Activated CD8-positive, alpha-beta memory T cell treated with anti-CD3 and anti-CD28 coated beads, Interleukin-2, amount 10 ng/mL, durations not matched to agents 7 days and 5 days (primary cell): Measurements from ENCODE around the gene CBR1. TPM values are rescaled to one million over a fixed set of nuclear protein-coding genes. Genes with fewer than 3 reads are reported as not detected.
"Not testable (repeated sequence)": the region's sequence is repeated elsewhere in the genome, so short reads cannot be mapped to it uniquely, and the experiment has no call there.

Source experiments
- ATAC-seq: fragments of 150-1000 bp; cut with Tn5 transposase; one replicate; pipeline ENCODE4 v1.10.0; 2021; ENCODE audit warnings: moderate library complexity
- CTCF ChIA-PET: fragments of 350-600 bp; sonication (Branson Sonifier 250); formaldehyde crosslinking; loops from one replicate; lab custom pipeline; 2021; ENCODE audit warnings: antibody characterized with exemption; lab: Charles Lee
- DNase-seq: peaks from one replicate; pipeline ENCODE4 v3.0.0-alpha.2; 2020
- H3K27ac Mint-ChIP-seq: one replicate; pipeline ENCODE4 v1.8.0; 2021; ENCODE audit warnings: mild to moderate bottlenecking, mixed read lengths
- H3K27me3 Mint-ChIP-seq: one replicate; pipeline ENCODE4 v1.8.0; 2021; ENCODE audit warnings: mixed read lengths
- H3K36me3 Mint-ChIP-seq: one replicate; pipeline ENCODE4 v1.8.0; 2021; ENCODE audit warnings: mild to moderate bottlenecking, mixed read lengths
- H3K4me1 Mint-ChIP-seq: one replicate; pipeline ENCODE4 v1.8.0; 2021; ENCODE audit warnings: mixed read lengths
- H3K4me3 Mint-ChIP-seq: one replicate; pipeline ENCODE4 v1.8.0; 2021; ENCODE audit warnings: mild to moderate bottlenecking, moderate library complexity, mixed read lengths
- H3K9me3 Mint-ChIP-seq: one replicate; pipeline ENCODE4 v1.8.0; 2022; ENCODE audit warnings: low read depth, mixed read lengths
- total RNA-seq, 2 experiments: library from RNA; stranded (reverse); gene quantifications; one replicate each; pipeline ENCODE4 v1.2.3, GENCODE V29; 2021

Gene CBR1
- total RNA-seq, 2 experiments from 2014 or later = 47.8 to 52.3 TPM

DNA sequence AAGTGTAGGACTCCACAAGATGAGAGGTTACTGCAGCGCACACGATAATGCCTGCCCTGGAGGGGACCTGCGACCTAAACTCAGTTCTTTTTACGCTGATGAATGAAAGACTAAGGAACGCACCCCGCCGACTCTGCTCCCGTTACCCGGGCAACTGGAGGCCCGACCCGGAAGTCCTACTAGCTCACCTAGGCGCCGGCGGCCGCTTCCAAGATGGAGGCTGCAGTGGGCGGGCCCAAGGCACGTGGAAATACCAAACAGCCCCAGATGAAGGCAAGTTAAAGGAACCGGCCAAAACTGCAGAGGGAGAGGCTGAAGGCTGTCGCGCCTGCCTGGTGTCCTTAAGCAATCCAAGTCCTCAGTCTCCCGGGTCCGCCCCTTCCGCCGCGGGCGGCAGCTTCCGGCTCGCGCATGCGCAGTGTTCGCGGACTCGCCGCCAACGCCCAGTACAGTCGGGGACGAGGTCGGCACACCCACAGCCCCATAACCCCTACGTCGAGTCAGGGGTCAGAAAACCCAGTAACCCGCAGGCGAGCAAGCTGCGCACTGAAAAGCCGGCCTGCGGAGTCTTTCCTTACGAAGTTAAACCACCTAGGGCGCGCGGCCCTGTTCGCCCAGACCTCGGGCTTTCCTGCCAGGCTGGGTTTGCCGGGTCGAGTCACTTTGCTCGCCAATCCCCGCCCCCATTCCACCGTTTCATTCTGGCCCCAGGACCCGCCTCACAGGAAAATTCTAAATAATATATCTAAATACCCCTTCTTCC is 9.5 kb upstream of the CBR1 start, which contains the start of gene SETD4:
SETD4 (minus strand) TSS at position 368 of the 763 bp plus-strand sequence. CDS start 1,638 bp downstream, outside the sequence.
- H3K27ac Mint-ChIP-seq = peak within 1 kb of the TSS; percentile 93
- H3K4me1 Mint-ChIP-seq = peaks cover 32% of the 10 kb centered on the region
- peak within 1 kb of the TSS; percentile 91 for H3K4me3 Mint-ChIP-seq
- ATAC-seq (peak; percentile 92), DNase-seq (peak; percentile 92)
- CTCF ChIA-PET = interaction anchor here (0.7 to 3.0 kb wide), 5 partner anchors 10 to 93 kb away, joined by 3 to 17 read pairs (median 4); partner anchors contain the start of gene CBR1
- peaks cover 24% of the 10 kb centered on the region for H3K36me3 Mint-ChIP-seq
- H3K9me3 Mint-ChIP-seq = no peaks in the 10 kb centered on the region
- no peaks in the 10 kb centered on the region for H3K27me3 Mint-ChIP-seq

DNA sequence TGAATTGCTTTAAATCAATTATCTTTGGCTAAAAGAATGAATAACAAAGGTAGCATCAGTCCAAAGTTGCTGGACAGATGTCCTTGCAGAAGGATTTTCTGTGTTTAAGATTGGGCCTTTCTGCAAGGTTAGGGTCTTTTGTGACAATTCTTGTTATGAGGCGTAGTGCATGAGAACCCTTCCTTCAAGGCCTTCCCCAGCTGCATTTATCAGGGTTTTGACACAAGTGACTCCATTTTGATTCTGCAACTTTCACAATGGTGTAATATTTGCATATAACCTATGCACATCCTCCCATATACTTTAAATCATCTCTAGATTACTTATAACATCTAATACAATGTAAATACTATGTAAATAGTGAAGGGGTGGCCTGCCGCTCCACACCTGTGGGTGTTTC is 8.4 kb upstream of the CBR1 start:
- Mint-ChIP-seq H3K9me3 (no peaks in the 10 kb centered on the region), H3K27ac (peak overlapping the region; percentile 93), H3K27me3 (peaks cover 3% of the 10 kb centered on the region), H3K4me1 (peaks cover 37% of the 10 kb centered on the region), H3K36me3 (peaks cover 15% of the 10 kb centered on the region), H3K4me3 (peak overlapping the region; percentile 91)
- CTCF ChIA-PET = no interaction called here
- ATAC-seq = no peak
- no peak for DNase-seq

- Mint-ChIP-seq H3K4me3 (no peak overlapping the region), H3K27me3 (peaks cover 8% of the 10 kb centered on the region), H3K27ac (no peak overlapping the region), H3K4me1 (peaks cover 24% of the 10 kb centered on the region), H3K36me3 (peaks cover 3% of the 10 kb centered on the region), H3K9me3 (no peaks in the 10 kb centered on the region)
- no peak for DNase-seq
- no peak for ATAC-seq
- CTCF ChIA-PET = interaction anchor here (1.0 kb wide), 1 partner anchor 49 kb away, joined by 6 read pairs; no protein-coding TSS in a partner anchor
These were observed 6.3 kb upstream of the CBR1 start for GRCh38 chr21:36063375-36064084.

- no peak overlapping the region for H3K27ac Mint-ChIP-seq
- CTCF ChIA-PET = interaction anchor here (1.0 kb wide), 1 partner anchor 48 kb away, joined by 6 read pairs; no protein-coding TSS in a partner anchor
- no peak overlapping the region for H3K4me3 Mint-ChIP-seq
These were observed 5.8 kb upstream of the CBR1 start for GRCh38 chr21:36064085-36064460.

GRCh38 chr21:36065497-36066036 is 4.3 kb upstream of the CBR1 start:
- Mint-ChIP-seq H3K27ac (no peak overlapping the region), H3K9me3 (peaks cover 5% of the 10 kb centered on the region), H3K27me3 (peaks cover 8% of the 10 kb centered on the region), H3K4me1 (peaks cover 28% of the 10 kb centered on the region), H3K4me3 (no peak overlapping the region), H3K36me3 (peaks cover 12% of the 10 kb centered on the region)
- CTCF ChIA-PET = interaction anchor here (1.0 kb wide), 1 partner anchor 11 kb away, joined by 3 read pairs; no protein-coding TSS in a partner anchor
- no peak for DNase-seq
- no peak for ATAC-seq

More at GRCh38 chr21:36064085-36064460, 5.8 kb upstream of the CBR1 start:
- DNase-seq (no peak), ATAC-seq (no peak)
- peaks cover 20% of the 10 kb centered on the region for H3K4me1 Mint-ChIP-seq
- peaks cover 8% of the 10 kb centered on the region for H3K27me3 Mint-ChIP-seq
- H3K9me3 Mint-ChIP-seq = peaks cover 4% of the 10 kb centered on the region
- peaks cover 6% of the 10 kb centered on the region for H3K36me3 Mint-ChIP-seq

- H3K36me3 Mint-ChIP-seq = peaks cover 37% of the 10 kb centered on the region
- peaks cover 45% of the 10 kb centered on the region for H3K4me1 Mint-ChIP-seq
- H3K27me3 Mint-ChIP-seq = peaks cover 8% of the 10 kb centered on the region
- no peak overlapping the region for H3K27ac Mint-ChIP-seq
- ATAC-seq (no peak), DNase-seq (no peak)
- peak overlapping the region; percentile 91 for H3K4me3 Mint-ChIP-seq
- peaks cover 5% of the 10 kb centered on the region for H3K9me3 Mint-ChIP-seq
- CTCF ChIA-PET = interaction anchor here (0.9 to 2.4 kb wide), 6 partner anchors 9 to 251 kb away, joined by 3 to 17 read pairs (median 4); partner anchors contain the start of genes MORC3 and SETD4
These were observed 951 bp upstream of the CBR1 start for GRCh38 chr21:36068748-36069398.

DNA sequence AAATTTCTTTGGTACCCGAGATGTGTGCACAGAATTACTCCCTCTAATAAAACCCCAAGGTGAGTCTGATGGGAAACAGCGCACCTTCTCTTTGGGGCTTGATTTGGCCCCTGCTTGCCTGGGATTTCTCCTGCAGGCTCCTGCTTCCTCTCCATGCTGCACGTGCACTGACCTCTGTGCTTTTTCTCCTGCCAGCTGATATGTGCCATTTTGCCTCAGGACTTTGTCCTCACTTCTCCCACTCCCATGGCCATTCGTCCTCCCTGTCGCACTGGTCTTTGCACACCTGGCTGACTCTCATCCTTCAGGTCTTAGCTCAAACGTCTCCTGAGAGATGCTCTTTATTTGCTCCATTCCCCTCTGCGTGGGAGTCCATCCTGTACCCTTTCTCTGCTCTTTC is 1.2 kb downstream of the CBR1 start:
- Mint-ChIP-seq H3K27me3 (peaks cover 8% of the 10 kb centered on the region), H3K4me3 (peak overlapping the region; percentile 91), H3K27ac (no peak overlapping the region), H3K4me1 (peaks cover 42% of the 10 kb centered on the region), H3K36me3 (peaks cover 37% of the 10 kb centered on the region), H3K9me3 (peaks cover 5% of the 10 kb centered on the region)
- DNase-seq = no peak
- ATAC-seq = no peak
- CTCF ChIA-PET = interaction anchor here (1.4 to 2.4 kb wide), 4 partner anchors 7 to 54 kb away, joined by 3 to 17 read pairs (median 9); partner anchors contain the start of gene SETD4

DNA sequence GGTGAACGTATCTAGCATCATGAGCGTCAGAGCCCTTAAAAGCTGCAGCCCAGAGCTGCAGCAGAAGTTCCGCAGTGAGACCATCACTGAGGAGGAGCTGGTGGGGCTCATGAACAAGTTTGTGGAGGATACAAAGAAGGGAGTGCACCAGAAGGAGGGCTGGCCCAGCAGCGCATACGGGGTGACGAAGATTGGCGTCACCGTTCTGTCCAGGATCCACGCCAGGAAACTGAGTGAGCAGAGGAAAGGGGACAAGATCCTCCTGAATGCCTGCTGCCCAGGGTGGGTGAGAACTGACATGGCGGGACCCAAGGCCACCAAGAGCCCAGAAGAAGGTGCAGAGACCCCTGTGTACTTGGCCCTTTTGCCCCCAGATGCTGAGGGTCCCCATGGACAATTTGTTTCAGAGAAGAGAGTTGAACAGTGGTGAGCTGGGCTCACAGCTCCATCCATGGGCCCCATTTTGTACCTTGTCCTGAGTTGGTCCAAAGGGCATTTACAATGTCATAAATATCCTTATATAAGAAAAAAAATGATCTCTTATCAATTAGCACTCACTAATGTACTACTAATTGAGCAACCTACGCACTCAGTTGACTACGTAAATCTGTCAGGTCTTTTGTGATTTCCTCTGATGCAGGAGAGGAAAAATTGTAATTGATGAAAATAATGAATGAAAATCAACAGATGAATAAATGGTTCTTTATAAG is 2.8 kb downstream of the CBR1 start:
- Mint-ChIP-seq H3K9me3 (peaks cover 5% of the 10 kb centered on the region), H3K27me3 (no peaks in the 10 kb centered on the region), H3K27ac (no peak overlapping the region), H3K4me3 (no peak overlapping the region), H3K4me1 (peaks cover 50% of the 10 kb centered on the region), H3K36me3 (peaks cover 38% of the 10 kb centered on the region)
- ATAC-seq = no peak
- no peak for DNase-seq
- CTCF ChIA-PET = interaction anchor here (1.3 kb wide), 1 partner anchor 13 kb away, joined by 4 read pairs; the partner anchor contains the start of gene SETD4

- peaks cover 5% of the 10 kb centered on the region for H3K9me3 Mint-ChIP-seq
- CTCF ChIA-PET = interaction anchor here (0.7 to 1.3 kb wide), 3 partner anchors 14 to 36 kb away, joined by 3 to 4 read pairs (median 3); partner anchors contain the start of gene SETD4
- peaks cover 38% of the 10 kb centered on the region for H3K36me3 Mint-ChIP-seq
- H3K27ac Mint-ChIP-seq = no peak overlapping the region
- DNase-seq = no peak
- no peaks in the 10 kb centered on the region for H3K27me3 Mint-ChIP-seq
- H3K4me1 Mint-ChIP-seq = peaks cover 56% of the 10 kb centered on the region
- ATAC-seq = no peak
- no peak overlapping the region for H3K4me3 Mint-ChIP-seq
These were observed 3.4 kb downstream of the CBR1 start for GRCh38 chr21:36073181-36073580.

GRCh38 chr21:36073911-36074310 is 4.1 kb downstream of the CBR1 start:
- DNase-seq, H3K9me3 Mint-ChIP-seq, H3K27me3 Mint-ChIP-seq, H3K27ac Mint-ChIP-seq, H3K4me3 Mint-ChIP-seq, ATAC-seq: not testable (repeated sequence)
- Mint-ChIP-seq H3K36me3 (peaks cover 39% of the 10 kb centered on the region), H3K4me1 (peaks cover 62% of the 10 kb centered on the region)
- CTCF ChIA-PET = interaction anchor here (0.7 to 1.3 kb wide), 3 partner anchors 14 to 36 kb away, joined by 3 to 4 read pairs (median 3); partner anchors contain the start of gene SETD4

- CTCF ChIA-PET = interaction anchor here (0.7 to 1.3 kb wide), 2 partner anchors 8 to 49 kb away, joined by 3 read pairs; no protein-coding TSS in a partner anchor
- no peak overlapping the region for H3K4me3 Mint-ChIP-seq
- peaks cover 63% of the 10 kb centered on the region for H3K4me1 Mint-ChIP-seq
- ATAC-seq = no peak
- no peak overlapping the region for H3K27ac Mint-ChIP-seq
- no peaks in the 10 kb centered on the region for H3K9me3 Mint-ChIP-seq
- H3K27me3 Mint-ChIP-seq = no peaks in the 10 kb centered on the region
- no peak for DNase-seq
- H3K36me3 Mint-ChIP-seq = peaks cover 39% of the 10 kb centered on the region
These were observed 5.3 kb downstream of the CBR1 start for GRCh38 chr21:36075171-36075570.

DNA sequence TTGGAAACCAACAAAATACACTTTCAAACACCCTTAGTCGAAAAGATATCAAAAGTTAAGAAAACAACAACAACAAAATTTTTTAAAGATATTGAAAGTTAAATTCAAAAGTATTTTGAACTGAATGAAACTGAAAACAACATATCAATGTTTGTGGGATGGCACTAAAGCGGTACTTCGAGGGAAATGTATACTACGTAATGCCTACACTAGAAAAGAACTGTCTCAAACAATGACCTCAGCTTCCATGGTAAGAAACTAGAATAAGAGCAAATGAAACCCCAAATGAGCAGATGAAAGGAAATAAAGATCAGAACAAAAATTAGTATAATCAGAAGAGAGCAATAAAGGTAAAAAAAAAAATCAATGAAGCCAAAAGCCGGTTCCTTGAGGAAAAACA is 6.1 kb downstream of the CBR1 start:
- Mint-ChIP-seq H3K9me3 (no peaks in the 10 kb centered on the region), H3K4me3 (no peak overlapping the region), H3K27me3 (no peaks in the 10 kb centered on the region), H3K27ac (peak overlapping the region; percentile 29), H3K4me1 (peaks cover 56% of the 10 kb centered on the region), H3K36me3 (peaks cover 35% of the 10 kb centered on the region)
- no peak for ATAC-seq
- CTCF ChIA-PET = no interaction called here
- no peak for DNase-seq
